GM12873 (cell line): ENCODE results near the gene SULF2.

Experiments used
- TF ChIP-seq, protein P1 (sequence below): IDR thresholded peaks from 2 replicates; pipeline ENCODE4 v1.5.1; 2012; ENCODE audit warnings: low read depth, mild to moderate bottlenecking, moderate library complexity, low read length, control low read depth; ENCODE audit not compliant: insufficient read depth; ENCODE audit errors: missing control alignments

Gene SULF2

DNA sequence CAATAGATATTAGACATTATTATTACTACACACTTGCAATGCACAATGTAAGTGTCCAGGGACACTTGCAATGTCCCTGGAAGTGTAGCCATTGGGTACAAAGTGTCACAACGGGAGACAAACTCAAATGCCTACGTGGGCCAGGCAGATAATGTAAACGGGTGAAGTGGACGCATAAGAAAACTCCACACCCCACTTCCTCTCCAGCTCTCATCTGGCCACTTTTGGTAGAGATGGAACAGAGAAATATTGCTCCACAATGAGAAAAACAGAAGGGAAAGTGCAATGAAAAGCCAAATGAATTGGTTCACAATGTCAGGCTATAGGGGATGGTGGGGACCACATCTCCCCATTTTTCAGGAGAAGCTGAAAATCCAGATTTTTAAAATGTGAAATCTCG is 9.4 kb downstream of the SULF2 start:
- TF ChIP-seq, protein P1, sequence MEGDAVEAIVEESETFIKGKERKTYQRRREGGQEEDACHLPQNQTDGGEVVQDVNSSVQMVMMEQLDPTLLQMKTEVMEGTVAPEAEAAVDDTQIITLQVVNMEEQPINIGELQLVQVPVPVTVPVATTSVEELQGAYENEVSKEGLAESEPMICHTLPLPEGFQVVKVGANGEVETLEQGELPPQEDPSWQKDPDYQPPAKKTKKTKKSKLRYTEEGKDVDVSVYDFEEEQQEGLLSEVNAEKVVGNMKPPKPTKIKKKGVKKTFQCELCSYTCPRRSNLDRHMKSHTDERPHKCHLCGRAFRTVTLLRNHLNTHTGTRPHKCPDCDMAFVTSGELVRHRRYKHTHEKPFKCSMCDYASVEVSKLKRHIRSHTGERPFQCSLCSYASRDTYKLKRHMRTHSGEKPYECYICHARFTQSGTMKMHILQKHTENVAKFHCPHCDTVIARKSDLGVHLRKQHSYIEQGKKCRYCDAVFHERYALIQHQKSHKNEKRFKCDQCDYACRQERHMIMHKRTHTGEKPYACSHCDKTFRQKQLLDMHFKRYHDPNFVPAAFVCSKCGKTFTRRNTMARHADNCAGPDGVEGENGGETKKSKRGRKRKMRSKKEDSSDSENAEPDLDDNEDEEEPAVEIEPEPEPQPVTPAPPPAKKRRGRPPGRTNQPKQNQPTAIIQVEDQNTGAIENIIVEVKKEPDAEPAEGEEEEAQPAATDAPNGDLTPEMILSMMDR: no peak

- TF ChIP-seq, protein P1: no peak
These were observed 10.2 kb downstream of the SULF2 start for GRCh38 chr20:47775039-47775438.

GRCh38 chr20:47774131-47774777 is 11.0 kb downstream of the SULF2 start:
- TF ChIP-seq, protein P1: no peak

DNA sequence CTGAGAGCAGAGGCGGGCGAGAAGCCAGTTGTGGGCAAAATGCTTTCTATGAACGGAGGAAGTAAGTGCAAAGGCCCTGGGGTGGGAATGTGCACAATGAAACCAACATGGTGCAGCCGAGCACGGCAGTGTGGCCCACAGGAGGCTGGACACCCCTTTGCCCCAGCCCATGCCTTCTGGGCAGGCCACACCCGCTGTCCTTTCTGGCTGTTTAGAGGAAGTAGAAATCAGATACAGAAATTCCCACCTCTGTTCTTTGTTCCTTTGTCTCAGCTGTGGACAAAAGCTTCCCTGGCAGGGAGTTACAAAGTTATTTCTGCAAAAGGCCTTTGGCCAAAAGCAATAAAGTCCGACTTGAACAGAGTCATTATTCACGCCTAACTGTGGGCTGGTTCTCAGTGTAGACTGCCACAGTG is 11.9 kb downstream of the SULF2 start:
- TF ChIP-seq, protein P1: no peak

- TF ChIP-seq, protein P1: no peak
These were observed 14.3 kb downstream of the SULF2 start for GRCh38 chr20:47770935-47771334.

- TF ChIP-seq, protein P1: no peak
These were observed 17.1 kb downstream of the SULF2 start for GRCh38 chr20:47768016-47768824.

DNA sequence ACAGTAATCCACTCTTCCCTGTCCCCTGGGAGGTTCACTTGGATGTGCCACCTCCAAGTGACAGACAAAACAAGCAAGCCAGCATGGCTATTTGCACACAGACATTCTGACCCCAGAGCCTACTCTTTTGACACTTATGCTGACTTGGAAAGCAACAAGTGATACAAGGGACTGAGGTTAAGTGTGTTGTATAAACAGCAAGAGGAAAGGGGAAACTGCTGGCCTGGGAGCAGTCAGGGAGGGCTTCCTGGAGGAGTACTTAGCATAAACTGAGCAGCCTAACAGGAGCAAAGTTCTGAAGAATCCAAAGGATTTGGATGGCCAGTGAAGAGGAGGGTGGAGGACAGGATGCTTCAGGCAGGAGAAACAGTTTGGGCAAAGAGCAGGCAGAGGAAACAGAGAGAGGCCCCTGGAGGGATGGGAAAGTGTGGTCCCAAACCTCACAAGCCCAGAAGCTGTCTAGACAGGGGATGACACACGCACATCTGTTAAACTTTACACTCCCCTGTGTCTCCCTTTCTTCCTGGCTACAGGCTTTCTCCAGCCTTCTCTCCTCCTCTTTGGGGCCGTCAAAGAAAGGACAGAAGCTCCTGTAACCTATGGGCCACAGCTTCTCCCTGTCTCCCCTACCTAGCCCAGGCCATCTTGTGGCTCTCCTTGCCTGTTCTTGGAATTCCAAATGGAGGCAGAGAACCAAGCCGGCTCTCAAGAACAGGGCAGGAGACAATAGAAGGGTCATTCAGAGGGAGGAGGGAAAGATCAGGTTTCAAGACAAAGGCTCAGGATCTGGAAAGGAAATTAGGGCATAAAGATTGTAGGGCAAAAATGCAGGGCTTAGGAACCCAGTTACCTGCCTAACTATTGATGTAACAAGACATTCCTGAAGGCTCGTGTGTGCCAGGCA is 19.3 kb downstream of the SULF2 start:
- TF ChIP-seq, protein P1: no peak
